A549 (cell line): ENCODE measurements around the gene NRG3. TPM values are rescaled to one million over a fixed set of nuclear protein-coding genes. Genes with fewer than 3 reads are reported as not detected.

ENCODE experiments used
- ATAC-seq, 2 experiments: fragments of 200-7000 bp in 1 of 2; fragments of >200 bp in 1 of 2; cut with Nextera tagmentation in 1 of 2; cut with Tn5 transposase in 1 of 2; 3 replicates each; pipeline versions ENCODE4 v1.8.0 to v1.9.1; 2018 to 2020; ENCODE audit warnings: mild to moderate bottlenecking in 1 of 2, moderate library complexity in 1 of 2
- CTCF ChIA-PET: fragments of 300-600 bp; sonication (Branson Sonifier 250); formaldehyde crosslinking; extraction: SDS; loops from one replicate; lab custom pipeline; 2021; ENCODE audit warnings: antibody characterized with exemption, inconsistent platforms; lab: Yijun Ruan, JAX
- POLR2A ChIA-PET: fragments of 350-600 bp; formaldehyde crosslinking; extraction: SDS; loops from one replicate; lab custom pipeline; 2021; ENCODE audit warnings: antibody characterized with exemption, inconsistent platforms; lab: Yijun Ruan, JAX
- DNase-seq, 2 experiments: peaks; one replicate each; pipeline versions ENCODE4 v3.0.0 to v3.0.0-alpha.2; 2011 to 2016; ENCODE audit warnings: low read depth in 1 of 2, low spot score in 1 of 2
- FAIRE-seq: peaks from 2 replicates; lab custom pipeline; 2011; peaks lifted over from hg19 to GRCh38; lab: Jason Lieb, UNC
- H3K27ac ChIP-seq, 2 experiments: fragments of >200 bp; sonication (Bioruptor Twin); formaldehyde crosslinking; 3 replicates each; pipeline ENCODE4 v1.5.1; 2016 to 2017
- H3K4me1 ChIP-seq: fragments of >200 bp; sonication (Bioruptor Twin); formaldehyde crosslinking; 3 replicates; pipeline ENCODE4 v1.6.1; 2016
- H3K4me2 ChIP-seq: fragments of >200 bp; sonication (Bioruptor Twin); formaldehyde crosslinking; 3 replicates; pipeline ENCODE4 v1.6.1; 2016
- H3K4me3 ChIP-seq: fragments of >200 bp; sonication (Bioruptor Twin); formaldehyde crosslinking; 3 replicates; pipeline ENCODE4 v1.5.1; 2016
- H3K9me3 ChIP-seq: fragments of >200 bp; sonication (Bioruptor Twin); formaldehyde crosslinking; 3 replicates; pipeline ENCODE4 v1.6.1; 2016
- CBX8 ChIP-seq: fragments of 200-600 bp; sonication (generic); IDR thresholded peaks from 2 replicates; pipeline ENCODE4 v1.6.1; 2016
- CHD2 ChIP-seq: fragments of 150-350 bp; IDR thresholded peaks from 2 replicates; pipeline ENCODE4 v1.6.1; 2014; ENCODE audit warnings: low read length; ENCODE audit not compliant: partially characterized antibody
- EHF ChIP-seq: fragments of 250-450 bp; sonication (Bioruptor Pico); IDR thresholded peaks from 2 replicates; pipeline ENCODE4 v1.5.0; 2020; ENCODE audit warnings: mild to moderate bottlenecking
- ELK1 ChIP-seq: fragments of 150-350 bp; IDR thresholded peaks from 2 replicates; pipeline ENCODE4 v1.6.1; 2014; ENCODE audit warnings: low read depth, mild to moderate bottlenecking, low read length
- ESRRA ChIP-seq: fragments of 150-350 bp; IDR thresholded peaks from 2 replicates; pipeline ENCODE4 v1.6.1; 2014; ENCODE audit warnings: mild to moderate bottlenecking, low read length, borderline replicate concordance
- FOSB ChIP-seq: fragments of 250-450 bp; sonication (Bioruptor Pico); IDR thresholded peaks from 2 replicates; pipeline ENCODE4 v1.5.0; 2020; ENCODE audit warnings: mild to moderate bottlenecking, moderate library complexity
- GATA3 ChIP-seq: IDR thresholded peaks from 2 replicates; pipeline ENCODE4 v1.6.1; 2012; ENCODE audit warnings: borderline replicate concordance
- HDAC2 ChIP-seq: fragments of 200-600 bp; sonication (generic); IDR thresholded peaks from 2 replicates; pipeline ENCODE4 v1.6.1; 2016
- HEYL ChIP-seq: fragments of 250-450 bp; sonication (Bioruptor Pico); IDR thresholded peaks from 2 replicates; pipeline ENCODE4 v1.8.0; 2021; ENCODE audit warnings: mild to moderate bottlenecking, moderate library complexity
- HMGXB4 ChIP-seq: fragments of 250-450 bp; sonication (Bioruptor Pico); IDR thresholded peaks from 2 replicates; pipeline ENCODE4 v1.5.0; 2021; ENCODE audit warnings: mild to moderate bottlenecking, moderate library complexity, borderline replicate concordance
- HOXA7 ChIP-seq: fragments of 250-450 bp; sonication (Bioruptor Pico); IDR thresholded peaks from 2 replicates; pipeline ENCODE4 v1.5.0; 2020; ENCODE audit warnings: mild to moderate bottlenecking, moderate library complexity
- MAZ ChIP-seq: fragments of 150-350 bp; IDR thresholded peaks from 2 replicates; pipeline ENCODE4 v1.6.1; 2014; ENCODE audit warnings: antibody characterized with exemption, low read depth, low read length, borderline replicate concordance
- PHF8 ChIP-seq: fragments of 200-600 bp; sonication (generic); IDR thresholded peaks from 2 replicates; pipeline ENCODE4 v1.6.1; 2016; ENCODE audit warnings: low read depth, mild to moderate bottlenecking, antibody characterized with exemption, moderate library complexity, borderline replicate concordance
- RCOR1 ChIP-seq: fragments of 150-350 bp; IDR thresholded peaks from 2 replicates; pipeline ENCODE4 v1.6.1; 2014; ENCODE audit warnings: antibody characterized with exemption, low read length, low read depth
- REST ChIP-seq: fragments of 200-600 bp; sonication (generic); IDR thresholded peaks from 2 replicates; pipeline ENCODE4 v1.6.1; 2016; ENCODE audit warnings: antibody characterized with exemption, mild to moderate bottlenecking, moderate library complexity
- RFX5 ChIP-seq: fragments of 450-650 bp; IDR thresholded peaks from 2 replicates; pipeline ENCODE4 v1.7.1; 2014; ENCODE audit warnings: antibody characterized with exemption, mild to moderate bottlenecking, moderate library complexity
- TP53 ChIP-seq: fragments of 250-450 bp; sonication (Bioruptor Pico); IDR thresholded peaks from 2 replicates; pipeline ENCODE4 v1.5.0; 2021; ENCODE audit warnings: mild to moderate bottlenecking, moderate library complexity
- ZC3H11A ChIP-seq: fragments of 450-650 bp; IDR thresholded peaks from 2 replicates; pipeline ENCODE4 v1.6.1; 2014; ENCODE audit warnings: antibody characterized with exemption, mild to moderate bottlenecking
- WGBS: methylation state at CpG from one replicate; pipeline ENCODE4 v1.1.6; 2017; ENCODE audit errors: missing lambda C conversion rate; 5-methylcytosine and 5-hydroxymethylcytosine counted together
- polyA plus RNA-seq, 4 experiments: library from polyadenylated mRNA; depleted of rRNA in 3 of 4; stranded (reverse); fragments of >200 nt; fragmentation: RNase III in 1 of 4; extraction: RNeasy Plus Mini Kit Qiagen cat#74134 plus additional on column Dnase treatment in 1 of 4; gene quantifications; 2 replicates in 3 of 4; 3 replicates in 1 of 4; pipeline ENCODE4 v1.2.3, GENCODE V29; 2011 to 2017
- TF ChIP-seq, protein P1 (sequence below): fragments of 250-450 bp; sonication (Bioruptor Pico); IDR thresholded peaks from 2 replicates; pipeline ENCODE4 v1.5.0; 2020; ENCODE audit warnings: low read depth, mild to moderate bottlenecking, moderate library complexity
- TF ChIP-seq, protein P2 (sequence below): IDR thresholded peaks from 2 replicates; pipeline ENCODE4 v1.6.1; 2012; ENCODE audit warnings: low read depth, borderline replicate concordance

The NRG3 gene
- polyA plus RNA-seq, 2 of the 4 experiments (the other 2 are of a cell fraction), result not detected

DNA sequence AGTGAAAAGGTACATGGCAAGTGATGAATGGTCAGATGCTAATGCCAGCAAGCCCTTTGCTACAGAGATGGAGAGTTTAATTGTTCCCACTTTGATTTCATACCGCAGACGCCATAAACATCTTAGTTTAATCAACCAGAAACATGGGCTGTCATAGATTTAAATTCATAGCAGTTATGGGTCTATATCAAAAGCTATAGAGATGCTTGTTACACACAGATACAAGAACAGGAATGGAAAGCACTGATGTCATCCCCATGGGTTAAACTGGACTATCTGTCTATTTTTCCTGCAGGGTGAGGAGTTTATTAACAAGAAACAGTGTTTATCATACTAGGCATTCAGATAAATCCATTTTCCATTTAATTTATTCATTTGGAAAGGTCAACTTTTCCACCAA is 409.2 kb downstream of the NRG3 start:
- no peak overlapping the region for H3K4me2 ChIP-seq
- no peaks in the 10 kb centered on the region for H3K9me3 ChIP-seq
- no peak overlapping the region for H3K4me3 ChIP-seq
- 8% methylated on average over 2 of the region's 2 CpGs for WGBS
- no peaks in the 10 kb centered on the region for H3K4me1 ChIP-seq
- TF ChIP-seq HEYL (CRISPR knock-in tag) (no peak), TP53 (CRISPR knock-in tag) (no peak), RCOR1 (no peak)
- TF ChIP-seq, all 56 proteins: peak for 0
- no peak overlapping the region for H3K27ac ChIP-seq
- no peak for ATAC-seq
- no peak for DNase-seq
- ChIA-PET POLR2A (no interaction called here), CTCF (no interaction called here)
- no peak for FAIRE-seq

GRCh38 chr10:82288461-82288881 is 413.5 kb downstream of the NRG3 start:
- DNase-seq, result peak in 1 of 2 experiments; percentile 14
- H3K4me2 ChIP-seq, result no peak overlapping the region
- no peak for TF ChIP-seq CHD2
- TF ChIP-seq ELK1, result no peak
- no peak for TF ChIP-seq FOSB
- no peak for TF ChIP-seq RFX5
- no peak for TF ChIP-seq HMGXB4 (CRISPR knock-in tag)
- TF ChIP-seq ZC3H11A, result no peak
- TF ChIP-seq REST, result no peak
- no peak for TF ChIP-seq HDAC2
- TF ChIP-seq ESRRA, result no peak
- TF ChIP-seq, protein P1, sequence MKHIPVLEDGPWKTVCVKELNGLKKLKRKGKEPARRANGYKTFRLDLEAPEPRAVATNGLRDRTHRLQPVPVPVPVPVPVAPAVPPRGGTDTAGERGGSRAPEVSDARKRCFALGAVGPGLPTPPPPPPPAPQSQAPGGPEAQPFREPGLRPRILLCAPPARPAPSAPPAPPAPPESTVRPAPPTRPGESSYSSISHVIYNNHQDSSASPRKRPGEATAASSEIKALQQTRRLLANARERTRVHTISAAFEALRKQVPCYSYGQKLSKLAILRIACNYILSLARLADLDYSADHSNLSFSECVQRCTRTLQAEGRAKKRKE (CRISPR knock-in tag), result no peak
- TF ChIP-seq, all 56 proteins: peak for 0
- WGBS, result 5% methylated on average over 6 of the region's 6 CpGs
- FAIRE-seq, result no peak
- CTCF ChIA-PET, result no interaction called here
- POLR2A ChIA-PET, result no interaction called here
- no peaks in the 10 kb centered on the region for H3K4me1 ChIP-seq
- H3K4me3 ChIP-seq, result no peak overlapping the region
- H3K9me3 ChIP-seq, result no peaks in the 10 kb centered on the region
- ATAC-seq, result no peak
- no peak overlapping the region for H3K27ac ChIP-seq

DNA sequence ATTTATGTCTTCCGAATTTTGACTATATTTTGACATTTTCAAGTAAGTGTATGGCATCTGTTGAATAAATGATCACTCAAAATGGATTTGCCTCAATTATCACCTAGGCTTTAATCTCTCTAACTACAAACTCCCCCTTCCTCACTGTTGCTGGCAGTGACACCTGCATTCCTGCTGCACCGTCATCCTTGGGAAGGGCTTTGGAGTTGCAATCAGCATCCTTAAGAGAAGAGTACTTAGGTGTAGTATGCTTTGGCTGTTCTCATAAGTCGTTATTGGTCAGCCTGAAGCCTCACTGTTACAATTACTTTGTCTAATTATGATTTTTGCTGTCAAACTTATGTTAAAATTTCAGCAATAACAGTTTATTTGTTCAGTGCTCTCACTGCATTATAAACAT is 415.0 kb downstream of the NRG3 start:
- CTCF ChIA-PET, result interaction anchor here (0.6 to 0.7 kb wide), 2 partner anchors 265 to 294 kb away, joined by 3 to 4 read pairs; no protein-coding TSS in a partner anchor
- no peak overlapping the region for H3K27ac ChIP-seq
- POLR2A ChIA-PET, result no interaction called here
- TF ChIP-seq EHF (CRISPR knock-in tag) (no peak), PHF8 (no peak), MAZ (no peak), CBX8 (no peak), HOXA7 (CRISPR knock-in tag) (no peak), CHD2 (no peak), GATA3 (no peak)
- TF ChIP-seq, protein P2, sequence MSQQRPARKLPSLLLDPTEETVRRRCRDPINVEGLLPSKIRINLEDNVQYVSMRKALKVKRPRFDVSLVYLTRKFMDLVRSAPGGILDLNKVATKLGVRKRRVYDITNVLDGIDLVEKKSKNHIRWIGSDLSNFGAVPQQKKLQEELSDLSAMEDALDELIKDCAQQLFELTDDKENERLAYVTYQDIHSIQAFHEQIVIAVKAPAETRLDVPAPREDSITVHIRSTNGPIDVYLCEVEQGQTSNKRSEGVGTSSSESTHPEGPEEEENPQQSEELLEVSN, result no peak
- TF ChIP-seq, all 56 proteins: peak for 0
- Histone ChIP-seq H3K4me3 (no peak overlapping the region), H3K9me3 (no peaks in the 10 kb centered on the region), H3K4me1 (no peaks in the 10 kb centered on the region), H3K4me2 (no peak overlapping the region)
- FAIRE-seq, result no peak
- ATAC-seq, result no peak
- DNase-seq, result no peak
- WGBS, result 16% methylated on average over 3 of the region's 3 CpGs
